Esophagus (tissue), 2 donors: ENCODE measurements around the gene ZNF766. TPM values are rescaled to one million over a fixed set of nuclear protein-coding genes. Genes with fewer than 3 reads are reported as not detected.
A peak's percentile ranks its signal among the peaks of the same experiment; 100 is the strongest.
"Not testable (repeated sequence)": the region's sequence is repeated elsewhere in the genome, so short reads cannot be mapped to it uniquely, and the experiment has no call there.

ENCODE experiments used
- H3K27ac ChIP-seq, 2 donors: one replicate each; pipeline ENCODE4 v1.5.1; 2013; ENCODE audit warnings: low read depth in 2 of 2, mild to moderate bottlenecking in 2 of 2, inconsistent platforms in 1 of 2, low read length in 1 of 2, moderate library complexity in 1 of 2
- H3K27me3 ChIP-seq, 2 donors: one replicate each; pipeline ENCODE4 v1.6.1; 2013; ENCODE audit warnings: low read length in 2 of 2, control low read depth in 1 of 2, mild to moderate bottlenecking in 1 of 2; ENCODE audit not compliant: insufficient read depth in 2 of 2, control insufficient read depth in 1 of 2
- H3K36me3 ChIP-seq, 2 donors: one replicate each; pipeline ENCODE4 v1.6.1; 2013; ENCODE audit warnings: low read length in 1 of 2; ENCODE audit not compliant: control insufficient read depth in 2 of 2, insufficient read depth in 2 of 2
- H3K4me1 ChIP-seq, 2 donors: one replicate each; pipeline ENCODE4 v1.6.1; 2013; ENCODE audit warnings: low read length in 1 of 2; ENCODE audit not compliant: control insufficient read depth in 2 of 2, insufficient read depth in 2 of 2
- H3K4me3 ChIP-seq, 2 donors: one replicate each; pipeline ENCODE4 v1.5.1; 2013; ENCODE audit warnings: low read length in 2 of 2, mild to moderate bottlenecking in 2 of 2, low read depth in 1 of 2, moderate library complexity in 1 of 2
- H3K9me3 ChIP-seq, 2 donors: one replicate each; pipeline ENCODE4 v1.6.1; 2013; ENCODE audit warnings: mild to moderate bottlenecking in 2 of 2, low read depth in 1 of 2, low read length in 1 of 2, moderate library complexity in 1 of 2; ENCODE audit not compliant: control insufficient read depth in 2 of 2, insufficient read depth in 1 of 2
- WGBS, 2 donors: extraction: QIAGEN DNeasy Blood & Tissue Kit; methylation state at CpG; one replicate each; pipeline ENCODE4 v1.1.7; 2013; 5-methylcytosine and 5-hydroxymethylcytosine counted together
- polyA plus RNA-seq, 2 donors: library from polyadenylated mRNA; stranded (reverse); fragments of 200-250 nt; gene quantifications; one replicate each; pipeline ENCODE4 v1.2.3, GENCODE V29; 2013
- donor health status: healthy with polysubstance abuse.
- donor health status: Bipolar disorder and iron deficiency.

ZNF766 gene
- polyA plus RNA-seq, 2 donors: 1.7 to 2.7 TPM

DNA sequence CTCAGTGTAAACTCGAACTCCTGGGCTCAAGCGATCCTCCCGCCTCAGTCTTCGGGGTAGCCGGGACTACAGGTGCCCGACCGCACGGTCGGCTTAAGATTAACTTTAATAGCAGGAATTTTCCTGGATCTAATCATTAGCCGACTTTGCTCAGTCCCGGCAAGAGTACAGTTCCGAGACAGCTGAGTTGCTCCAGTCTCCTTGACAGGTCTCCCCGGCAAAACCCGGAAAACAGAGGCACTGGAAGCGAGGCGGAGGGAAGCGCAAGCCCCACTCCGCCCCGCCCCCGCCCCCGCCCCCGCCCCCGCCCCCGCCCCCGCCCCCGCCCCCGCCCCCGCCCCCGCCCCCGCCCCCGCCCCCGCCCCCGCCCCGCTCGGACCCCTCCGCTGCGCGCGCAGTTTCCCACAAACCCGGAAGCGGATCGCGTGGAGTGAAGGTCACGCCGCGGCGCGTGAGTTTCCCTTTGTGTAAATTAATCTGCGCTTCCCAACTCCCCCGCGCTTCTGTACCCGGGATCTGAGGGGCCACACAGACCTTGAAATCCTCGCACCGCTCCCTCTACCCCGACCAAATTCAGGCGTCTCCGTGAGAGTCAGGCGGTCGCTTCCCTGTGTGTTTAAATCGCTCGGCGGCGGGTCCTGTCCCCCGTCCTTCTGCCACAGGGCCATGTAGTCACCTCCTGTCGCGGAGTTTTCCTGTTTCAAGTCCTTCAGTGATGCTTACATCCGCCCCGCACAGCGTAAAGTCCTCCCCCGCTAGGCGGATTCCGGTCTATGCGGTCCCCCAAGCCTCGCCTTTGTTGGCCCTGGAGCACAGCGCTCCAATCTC is 27.6 kb downstream of the ZNF766 start, which contains the start of gene ZNF480:
ZNF480 (plus strand) TSS at position 397 of the 828 bp plus-strand sequence. CDS start 3,244 bp downstream, outside the sequence.
- Histone ChIP-seq H3K36me3 (peaks cover 10 to 13% of the 10 kb centered on the region in 2 donors), H3K27ac (peak within 1 kb of the TSS; percentile 85 to 97), H3K27me3 (no peaks in the 10 kb centered on the region), H3K4me1 (peaks cover 0 to 3% of the 10 kb centered on the region in 2 donors), H3K9me3 (peaks cover 0 to 18% of the 10 kb centered on the region in 2 donors), H3K4me3 (peak within 1 kb of the TSS; percentile 70 to 85)
- 1% methylated on average over 44 to 64 of the region's 75 CpGs for WGBS, 2 donors

DNA sequence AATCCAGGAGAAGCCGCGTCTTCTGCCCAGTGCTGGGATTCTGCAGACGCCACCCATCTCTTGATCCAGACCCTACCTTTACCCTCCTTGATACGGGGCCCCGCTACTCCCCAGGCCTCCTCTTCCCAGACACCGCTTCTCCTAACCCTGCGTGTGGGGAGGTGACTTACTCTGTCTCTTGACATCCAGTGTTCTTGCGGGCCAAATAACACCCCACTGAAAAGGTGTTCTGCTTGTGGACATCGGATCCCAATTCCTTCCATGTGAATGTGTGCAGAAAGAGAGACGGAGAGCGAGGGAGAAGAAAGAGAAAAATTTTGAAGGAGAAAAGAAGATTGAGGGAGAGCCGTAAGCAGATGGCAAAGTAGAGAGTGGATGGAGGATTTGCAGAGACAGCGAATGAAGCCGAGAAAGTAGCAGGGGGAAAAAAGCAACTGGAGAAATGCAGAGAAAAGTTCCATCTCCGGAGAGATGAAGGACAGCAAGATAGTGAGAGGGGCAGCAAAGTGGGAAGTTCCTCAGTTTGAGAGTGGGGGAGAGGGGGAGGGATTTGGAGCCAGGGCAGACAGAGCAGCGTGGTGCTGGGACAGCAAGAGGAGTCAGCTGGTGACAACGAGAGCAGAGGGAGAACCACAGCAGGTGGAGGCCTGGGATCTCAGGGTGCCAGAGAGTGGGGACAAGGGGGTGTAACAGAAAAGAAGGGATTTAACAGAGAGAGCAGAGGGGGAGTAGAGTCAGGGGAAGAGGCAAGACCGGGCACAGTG is 28.4 kb downstream of the ZNF766 start:
- Histone ChIP-seq H3K4me1 (peaks cover 0 to 3% of the 10 kb centered on the region in 2 donors), H3K27me3 (no peaks in the 10 kb centered on the region), H3K27ac (peak overlapping the region; percentile 85 to 97), H3K9me3 (peaks cover 0 to 18% of the 10 kb centered on the region in 2 donors), H3K4me3 (peak overlapping the region; percentile 70 to 85), H3K36me3 (peaks cover 10 to 18% of the 10 kb centered on the region in 2 donors)
- WGBS, 2 donors: 18 to 20% methylated on average over 18 of the region's 18 CpGs

DNA sequence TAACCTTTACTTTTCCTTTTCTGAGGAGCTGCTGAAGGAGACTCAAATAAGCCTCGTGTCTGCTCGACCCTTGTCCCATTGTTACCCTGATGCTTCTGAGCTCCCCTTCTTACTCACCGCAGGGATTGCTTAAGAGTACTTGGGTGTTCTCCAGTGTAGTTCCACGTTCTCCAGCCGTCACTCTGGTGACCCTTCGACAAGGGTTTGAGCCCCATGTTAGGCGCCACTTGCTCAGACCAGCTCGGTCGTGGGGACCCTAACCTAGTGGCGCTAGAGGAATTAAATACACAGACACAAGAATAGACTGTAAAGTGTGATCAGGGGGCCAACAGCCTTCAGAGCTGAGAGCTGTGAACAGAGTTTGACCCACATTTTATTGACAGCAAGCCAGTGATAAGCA is 37.9 kb downstream of the ZNF766 start:
- WGBS, 2 donors: 96 to 97% methylated on average over 10 of the region's 10 CpGs
- Histone ChIP-seq H3K4me1 (no peaks in the 10 kb centered on the region), H3K27ac (no peak overlapping the region), H3K27me3 (no peaks in the 10 kb centered on the region), H3K9me3 (peaks cover 22 to 32% of the 10 kb centered on the region in 2 donors), H3K4me3 (no peak overlapping the region), H3K36me3 (peaks cover 12 to 21% of the 10 kb centered on the region in 2 donors)

DNA sequence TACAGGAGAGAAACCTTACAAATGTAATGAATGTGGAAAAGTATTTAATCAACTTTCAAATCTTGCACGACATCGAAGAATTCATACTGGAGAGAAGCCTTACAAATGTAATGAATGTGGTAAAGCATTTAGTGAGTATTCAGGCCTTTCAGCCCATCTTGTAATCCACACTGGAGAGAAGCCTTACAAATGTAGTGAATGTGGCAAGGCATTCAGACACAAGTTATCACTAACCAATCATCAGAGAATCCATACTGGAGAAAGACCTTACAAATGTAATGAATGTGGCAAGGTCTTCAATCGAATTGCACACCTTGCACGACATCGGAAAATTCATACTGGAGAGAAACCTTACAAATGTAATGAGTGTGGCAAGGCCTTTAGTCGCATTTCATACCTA is 53.0 kb downstream of the ZNF766 start:
- 98 to 99% methylated on average over 6 of the region's 6 CpGs for WGBS, 2 donors
- no peak overlapping the region for H3K4me3 ChIP-seq
- H3K27ac ChIP-seq: no peak overlapping the region
- peaks cover 13 to 28% of the 10 kb centered on the region in 2 donors for H3K9me3 ChIP-seq
- H3K4me1 ChIP-seq: no peaks in the 10 kb centered on the region
- H3K27me3 ChIP-seq: no peaks in the 10 kb centered on the region
- H3K36me3 ChIP-seq: peaks cover 12 to 16% of the 10 kb centered on the region in 2 donors

DNA sequence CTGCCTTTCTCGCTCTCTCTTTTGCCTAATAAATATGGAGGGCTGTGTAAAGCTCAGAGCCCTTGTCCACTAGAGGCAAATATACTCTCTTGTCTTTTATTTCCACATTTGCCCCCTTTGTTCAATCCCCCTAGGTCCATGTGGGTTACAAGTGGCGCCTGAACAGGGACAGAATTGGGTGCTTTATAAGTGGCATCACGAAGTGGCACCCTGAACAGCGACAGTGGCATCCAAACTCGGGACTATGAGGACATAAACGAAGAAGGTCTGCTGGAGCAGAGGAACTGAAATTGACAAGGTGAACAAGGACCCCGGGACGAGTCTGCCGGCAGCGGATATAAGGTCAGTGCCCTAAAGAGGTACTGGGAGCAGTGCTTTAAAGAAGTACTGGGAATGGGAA is 62.4 kb downstream of the ZNF766 start:
- Histone ChIP-seq H3K27ac (no peak overlapping the region), H3K4me3 (no peak overlapping the region), H3K27me3 (no peaks in the 10 kb centered on the region), H3K36me3 (no peaks in the 10 kb centered on the region), H3K9me3 (peaks cover 21 to 33% of the 10 kb centered on the region in 2 donors), H3K4me1 (no peaks in the 10 kb centered on the region)
- 89 to 93% methylated on average over 10 of the region's 10 CpGs for WGBS, 2 donors

DNA sequence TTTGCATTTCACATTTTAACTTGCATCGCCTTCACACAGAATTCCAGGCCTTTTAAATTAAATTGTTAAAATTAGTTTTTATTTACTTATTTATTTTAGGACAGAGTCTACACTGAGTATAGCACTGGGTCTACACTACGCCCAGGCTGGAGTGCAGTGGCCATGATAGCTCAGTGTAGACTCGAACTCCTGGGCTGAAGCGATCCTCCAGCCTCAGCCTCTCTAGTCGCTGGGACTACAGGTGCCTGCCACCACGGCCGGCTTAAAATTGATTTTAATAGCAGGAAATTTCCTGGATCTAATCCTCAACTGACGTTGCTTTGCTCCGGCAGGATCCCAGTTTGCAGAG is 66.4 kb downstream of the ZNF766 start:
- 50 to 56% methylated on average over 9 of the region's 9 CpGs for WGBS, 2 donors
- H3K27me3 ChIP-seq: no peaks in the 10 kb centered on the region
- peak overlapping the region; percentile 70 to 71 for H3K4me3 ChIP-seq
- H3K36me3 ChIP-seq: no peaks in the 10 kb centered on the region
- H3K9me3 ChIP-seq: peaks cover 12 to 32% of the 10 kb centered on the region in 2 donors
- H3K27ac ChIP-seq: peak overlapping the region in 1 of 2 donors; percentile 52
- H3K4me1 ChIP-seq: no peaks in the 10 kb centered on the region

DNA sequence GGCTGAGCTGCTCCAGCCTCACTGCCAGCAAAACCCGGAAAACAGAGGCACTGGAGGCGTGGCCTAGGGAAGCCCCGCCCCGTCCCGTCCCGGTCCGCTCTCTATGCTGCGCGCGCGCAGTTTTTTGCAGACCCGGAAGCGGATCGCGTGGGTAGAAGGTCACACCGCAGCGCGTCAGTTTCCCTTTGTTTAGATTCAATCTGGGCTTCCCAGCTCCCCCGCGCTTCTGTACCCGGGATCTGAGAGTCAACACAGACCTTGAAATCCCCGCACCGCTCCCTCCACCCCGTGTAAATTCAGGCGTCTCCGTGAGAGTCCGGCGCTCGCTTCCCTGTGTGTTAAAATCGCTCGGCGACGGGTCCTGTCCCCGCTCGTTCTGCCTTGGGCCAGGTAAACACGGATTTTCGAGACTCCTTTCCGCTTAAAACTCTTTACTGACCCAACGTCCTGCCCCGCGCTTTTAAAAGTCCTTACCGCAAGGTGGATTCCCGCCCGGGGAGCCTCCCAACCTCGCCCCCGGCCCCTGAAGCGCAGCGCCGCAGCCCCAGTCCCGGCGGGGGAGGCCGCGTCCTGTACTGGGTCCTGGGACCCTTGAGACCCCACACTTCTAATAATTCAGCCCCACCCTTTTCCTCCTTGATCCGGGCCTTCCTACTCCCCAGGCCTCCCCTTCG is 66.9 kb downstream of the ZNF766 start, which contains the start of gene ZNF610:
ZNF610 (plus strand) TSS at position 127 of the 674 bp plus-strand sequence. CDS start 12,930 bp downstream, outside the sequence.
- Histone ChIP-seq H3K27ac (peak within 1 kb of the TSS; percentile 25 to 73), H3K27me3 (no peaks in the 10 kb centered on the region), H3K36me3 (no peaks in the 10 kb centered on the region), H3K4me1 (no peaks in the 10 kb centered on the region), H3K9me3 (peaks cover 12 to 30% of the 10 kb centered on the region in 2 donors), H3K4me3 (peak within 1 kb of the TSS; percentile 70 to 71)
- WGBS, 2 donors: 1% methylated on average over 55 of the region's 55 CpGs

DNA sequence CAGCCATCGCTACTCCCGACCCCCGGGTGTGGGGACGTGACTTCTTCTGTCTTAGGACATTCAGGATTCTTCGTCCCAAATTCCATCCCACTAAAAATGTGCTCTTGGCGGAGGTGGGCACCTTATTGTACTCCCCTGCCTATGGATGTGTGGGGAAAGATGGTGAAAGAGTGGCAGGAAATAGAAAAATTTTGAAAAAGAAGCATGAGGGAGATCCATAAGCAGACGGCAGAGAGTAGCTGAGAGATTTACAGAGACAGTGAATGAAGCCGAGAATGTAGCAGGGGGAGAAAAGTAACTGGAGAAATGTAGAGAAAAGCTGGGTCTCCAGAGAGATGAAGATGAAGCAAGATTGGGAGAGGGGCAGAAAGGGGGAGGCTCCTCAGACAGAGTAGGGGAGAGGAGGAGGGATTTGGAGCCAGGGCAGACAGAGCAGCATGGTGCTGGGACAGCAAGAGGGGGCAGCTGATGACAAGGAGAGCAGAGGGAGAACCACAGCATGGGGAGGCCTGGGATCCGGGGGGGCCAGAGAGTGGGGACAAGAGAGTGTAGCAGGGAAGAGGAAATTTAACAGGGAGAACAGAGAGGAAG is 67.5 kb downstream of the ZNF766 start:
- peak overlapping the region; percentile 24 to 73 for H3K27ac ChIP-seq
- 5 to 6% methylated on average over 9 of the region's 9 CpGs for WGBS, 2 donors

DNA sequence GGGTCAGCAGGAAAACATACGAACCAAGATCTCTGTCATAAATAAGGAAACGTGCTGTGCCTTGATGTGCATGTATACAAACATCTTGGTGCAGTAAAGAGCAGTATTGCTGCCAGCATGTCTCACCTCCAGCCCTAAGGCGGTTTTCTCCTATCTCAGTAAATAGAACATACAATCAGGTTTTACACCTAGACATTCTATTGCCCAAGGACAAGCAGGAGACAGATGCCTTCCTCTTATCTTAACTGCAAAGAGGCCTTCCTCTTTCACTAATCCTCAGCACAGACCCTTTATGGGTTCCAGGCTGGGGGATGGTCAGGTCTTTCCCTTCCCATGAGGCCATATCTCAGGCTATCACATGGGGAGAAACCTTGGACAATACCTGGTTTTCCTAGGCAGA is 69.6 kb downstream of the ZNF766 start:
- not testable (repeated sequence) for H3K36me3 ChIP-seq, H3K27me3 ChIP-seq, H3K4me3 ChIP-seq, H3K27ac ChIP-seq, H3K4me1 ChIP-seq
- 62 to 68% methylated on average over 3 of the region's 3 CpGs for WGBS, 2 donors
- peaks cover 5 to 22% of the 10 kb centered on the region in 2 donors for H3K9me3 ChIP-seq

More for the DNA sequence above, 67.5 kb downstream of the ZNF766 start:
- H3K4me1 ChIP-seq: no peaks in the 10 kb centered on the region
- H3K36me3 ChIP-seq: no peaks in the 10 kb centered on the region
- no peaks in the 10 kb centered on the region for H3K27me3 ChIP-seq
- peak overlapping the region; percentile 70 to 71 for H3K4me3 ChIP-seq
- H3K9me3 ChIP-seq: peaks cover 10 to 24% of the 10 kb centered on the region in 2 donors
